Sigmoid colon (tissue), 3 donors: ENCODE measurements around the gene SPNS2.

Experiments
- POLR2A ChIP-seq, 2 donors: fragments of 450-650 bp; IDR thresholded peaks; one replicate each; pipeline ENCODE4 v1.6.1; 2016; ENCODE audit warnings: antibody characterized with exemption in 2 of 2, mild to moderate bottlenecking in 2 of 2, moderate library complexity in 2 of 2
- TF ChIP-seq, protein P1 (sequence below), 4 experiments: fragments of 450-650 bp in 3 of 4; fragments of 200-600 bp in 1 of 4; IDR thresholded peaks; one replicate each; pipeline ENCODE4 v1.5.1; 2016 to 2019; ENCODE audit warnings: antibody characterized with exemption in 4 of 4, mild to moderate bottlenecking in 3 of 4, moderate library complexity in 2 of 4

DNA sequence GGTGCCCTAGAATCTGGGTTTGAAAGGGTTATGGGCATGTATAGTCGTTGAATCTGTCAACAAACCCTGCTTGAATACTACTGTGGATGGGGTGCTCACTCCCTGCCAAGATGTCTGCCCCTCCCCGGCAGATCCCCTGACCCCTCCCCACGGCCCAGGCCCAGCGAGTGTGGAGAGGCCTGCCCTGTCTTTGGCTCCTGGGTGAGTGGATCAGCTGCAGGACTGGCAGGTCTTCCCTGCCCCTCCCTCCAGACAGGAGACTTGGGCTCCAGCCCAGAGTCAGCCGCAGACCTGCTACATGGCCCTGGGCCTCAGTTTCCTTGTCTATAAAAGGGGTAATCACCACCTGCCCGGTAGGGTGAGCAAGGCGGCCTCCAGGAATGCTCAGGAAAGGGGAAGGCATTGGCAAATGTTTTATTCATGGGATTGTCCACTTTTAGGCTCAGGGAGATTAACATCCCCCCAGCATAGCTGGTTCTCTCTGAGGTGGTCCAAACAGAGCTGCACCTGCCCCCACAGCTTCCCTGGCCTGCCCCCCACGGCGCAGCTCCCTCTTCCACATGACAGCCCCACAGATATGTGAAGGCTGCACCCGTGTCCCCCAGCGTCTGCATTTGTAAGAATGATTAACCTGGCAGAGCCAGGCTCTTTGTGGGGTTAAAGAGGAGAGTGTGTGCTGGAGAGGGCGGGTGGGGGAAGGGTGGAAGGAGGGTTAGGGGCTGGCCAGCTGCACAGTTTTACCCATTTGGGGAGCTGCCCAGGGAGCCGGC lies 18.5 kb upstream of the SPNS2 start:
- TF ChIP-seq, protein P1, sequence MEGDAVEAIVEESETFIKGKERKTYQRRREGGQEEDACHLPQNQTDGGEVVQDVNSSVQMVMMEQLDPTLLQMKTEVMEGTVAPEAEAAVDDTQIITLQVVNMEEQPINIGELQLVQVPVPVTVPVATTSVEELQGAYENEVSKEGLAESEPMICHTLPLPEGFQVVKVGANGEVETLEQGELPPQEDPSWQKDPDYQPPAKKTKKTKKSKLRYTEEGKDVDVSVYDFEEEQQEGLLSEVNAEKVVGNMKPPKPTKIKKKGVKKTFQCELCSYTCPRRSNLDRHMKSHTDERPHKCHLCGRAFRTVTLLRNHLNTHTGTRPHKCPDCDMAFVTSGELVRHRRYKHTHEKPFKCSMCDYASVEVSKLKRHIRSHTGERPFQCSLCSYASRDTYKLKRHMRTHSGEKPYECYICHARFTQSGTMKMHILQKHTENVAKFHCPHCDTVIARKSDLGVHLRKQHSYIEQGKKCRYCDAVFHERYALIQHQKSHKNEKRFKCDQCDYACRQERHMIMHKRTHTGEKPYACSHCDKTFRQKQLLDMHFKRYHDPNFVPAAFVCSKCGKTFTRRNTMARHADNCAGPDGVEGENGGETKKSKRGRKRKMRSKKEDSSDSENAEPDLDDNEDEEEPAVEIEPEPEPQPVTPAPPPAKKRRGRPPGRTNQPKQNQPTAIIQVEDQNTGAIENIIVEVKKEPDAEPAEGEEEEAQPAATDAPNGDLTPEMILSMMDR (IDR thresholded peaks at IDR 0.05) = no peak
- TF ChIP-seq POLR2A (IDR thresholded peaks at IDR 0.05) = no peak
